Measurements from ENCODE around the gene RFLNA.

The RFLNA gene

DNA sequence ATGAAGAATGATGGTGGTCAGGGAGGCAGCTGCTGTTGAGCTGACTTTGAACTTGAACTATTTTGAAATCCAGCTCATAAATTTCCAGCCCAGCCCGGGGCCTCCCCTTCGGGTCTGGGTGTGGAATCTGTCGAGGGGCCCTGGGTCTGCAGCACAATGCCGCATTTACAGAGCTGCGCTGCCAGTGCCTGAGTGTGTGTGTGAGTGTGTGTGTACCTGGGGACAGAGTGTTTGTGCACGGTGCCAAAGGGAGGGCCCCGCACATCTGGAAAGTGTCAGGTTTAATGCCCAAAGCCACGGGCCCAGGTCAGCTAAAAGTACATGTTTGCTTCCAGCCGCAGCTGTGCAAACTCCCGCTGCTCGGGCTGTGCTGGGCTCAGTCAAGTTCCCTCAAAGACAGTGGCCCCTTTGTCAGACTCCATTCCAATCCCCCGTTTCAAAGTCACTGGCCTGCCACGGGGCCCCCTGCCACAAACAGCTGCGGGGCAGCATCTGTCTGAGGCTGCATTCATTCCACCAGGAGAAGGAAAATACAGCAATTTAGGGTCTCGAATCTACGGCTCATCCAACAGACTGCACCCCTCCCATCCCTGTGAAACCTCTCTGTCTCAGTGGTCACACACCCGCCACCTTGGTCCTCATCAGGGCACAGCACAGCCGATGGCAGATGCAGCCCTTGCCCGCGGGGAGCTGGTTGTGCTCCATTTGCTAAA lies 16.3 kb upstream of the RFLNA start:
- DNase-seq: no peak
- no peak overlapping the region for H3K27ac ChIP-seq
- TF ChIP-seq, protein P1, sequence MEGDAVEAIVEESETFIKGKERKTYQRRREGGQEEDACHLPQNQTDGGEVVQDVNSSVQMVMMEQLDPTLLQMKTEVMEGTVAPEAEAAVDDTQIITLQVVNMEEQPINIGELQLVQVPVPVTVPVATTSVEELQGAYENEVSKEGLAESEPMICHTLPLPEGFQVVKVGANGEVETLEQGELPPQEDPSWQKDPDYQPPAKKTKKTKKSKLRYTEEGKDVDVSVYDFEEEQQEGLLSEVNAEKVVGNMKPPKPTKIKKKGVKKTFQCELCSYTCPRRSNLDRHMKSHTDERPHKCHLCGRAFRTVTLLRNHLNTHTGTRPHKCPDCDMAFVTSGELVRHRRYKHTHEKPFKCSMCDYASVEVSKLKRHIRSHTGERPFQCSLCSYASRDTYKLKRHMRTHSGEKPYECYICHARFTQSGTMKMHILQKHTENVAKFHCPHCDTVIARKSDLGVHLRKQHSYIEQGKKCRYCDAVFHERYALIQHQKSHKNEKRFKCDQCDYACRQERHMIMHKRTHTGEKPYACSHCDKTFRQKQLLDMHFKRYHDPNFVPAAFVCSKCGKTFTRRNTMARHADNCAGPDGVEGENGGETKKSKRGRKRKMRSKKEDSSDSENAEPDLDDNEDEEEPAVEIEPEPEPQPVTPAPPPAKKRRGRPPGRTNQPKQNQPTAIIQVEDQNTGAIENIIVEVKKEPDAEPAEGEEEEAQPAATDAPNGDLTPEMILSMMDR (IDR thresholded peaks at IDR 0.05; ENCODE audit: low read depth, low read length): no peak
- no peaks in the 10 kb centered on the region; the same call in 1 of the 2 replicates for H3K36me3 ChIP-seq
- H3K27me3 ChIP-seq (ENCODE audit: insufficient read depth, low read depth, severe bottlenecking): no peaks in the 10 kb centered on the region
- H3K4me3 ChIP-seq (ENCODE audit: low read depth, low read length): no peak overlapping the region
- peaks cover 11% of the 10 kb centered on the region for H3K9me3 ChIP-seq (ENCODE audit: severe bottlenecking)

DNA sequence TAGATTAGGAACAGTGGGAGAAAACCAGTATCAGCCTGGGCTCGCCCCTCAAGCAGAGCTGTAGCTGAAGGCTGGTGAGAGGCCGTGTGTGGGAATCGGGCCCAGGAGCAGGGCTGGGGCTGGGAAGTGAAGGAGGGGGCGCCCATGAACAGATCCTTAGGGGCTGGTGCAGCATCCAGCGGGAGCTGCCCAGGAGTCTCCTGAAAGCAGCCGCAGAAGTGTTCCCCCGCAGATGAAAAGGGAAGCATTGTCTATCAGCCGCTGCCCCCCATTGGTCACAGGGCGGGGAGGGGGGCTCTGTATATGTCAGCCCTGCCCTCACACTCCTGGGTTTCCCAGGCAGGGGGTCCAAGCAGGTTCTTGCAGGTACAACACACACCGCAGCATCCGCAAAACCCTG lies 15.6 kb upstream of the RFLNA start:
- no peak for DNase-seq
- Histone ChIP-seq H3K9me3 (ENCODE audit: severe bottlenecking) (peaks cover 7% of the 10 kb centered on the region), H3K27me3 (ENCODE audit: insufficient read depth, low read depth, severe bottlenecking) (no peaks in the 10 kb centered on the region), H3K27ac (no peak overlapping the region), H3K36me3 (no peaks in the 10 kb centered on the region; the same call in 1 of the 2 replicates), H3K4me3 (ENCODE audit: low read depth, low read length) (no peak overlapping the region)
- TF ChIP-seq, protein P1 (IDR thresholded peaks at IDR 0.05; ENCODE audit: low read depth, low read length): no peak

DNA sequence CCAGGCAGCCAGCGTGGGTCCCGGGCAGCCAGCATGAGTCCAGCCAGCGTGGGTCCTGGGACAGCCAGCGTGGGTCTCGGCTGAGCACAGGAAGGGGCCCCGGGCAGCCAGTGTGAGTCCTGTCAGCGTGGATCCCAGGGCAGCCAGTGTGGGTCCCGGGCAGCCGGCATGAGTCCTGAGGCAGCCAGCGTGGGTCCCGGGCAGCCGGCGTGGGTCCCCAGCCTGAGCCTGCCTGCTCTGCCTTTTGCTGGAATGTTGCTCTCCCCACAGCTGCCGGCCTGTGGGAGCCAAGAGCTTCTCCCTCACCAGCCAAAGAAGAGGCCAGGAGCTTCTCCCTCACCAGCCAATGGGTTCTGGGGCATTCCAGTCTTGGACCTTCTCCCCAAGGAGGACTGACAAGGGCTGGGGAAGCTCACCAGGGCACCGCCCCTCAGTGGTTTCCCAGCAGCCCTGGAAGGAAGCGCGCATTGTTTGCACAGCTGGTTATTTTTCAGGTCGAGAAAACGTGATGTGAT lies 15.0 kb upstream of the RFLNA start:
- no peak for DNase-seq
- H3K9me3 ChIP-seq (ENCODE audit: severe bottlenecking): peaks cover 8% of the 10 kb centered on the region
- H3K4me3 ChIP-seq (ENCODE audit: low read depth, low read length): no peak overlapping the region
- TF ChIP-seq, protein P1 (IDR thresholded peaks at IDR 0.05; ENCODE audit: low read depth, low read length): no peak
- no peak overlapping the region for H3K27ac ChIP-seq
- H3K36me3 ChIP-seq: no peaks in the 10 kb centered on the region; the same call in 1 of the 2 replicates
- H3K27me3 ChIP-seq (ENCODE audit: insufficient read depth, low read depth, severe bottlenecking): no peaks in the 10 kb centered on the region

DNA sequence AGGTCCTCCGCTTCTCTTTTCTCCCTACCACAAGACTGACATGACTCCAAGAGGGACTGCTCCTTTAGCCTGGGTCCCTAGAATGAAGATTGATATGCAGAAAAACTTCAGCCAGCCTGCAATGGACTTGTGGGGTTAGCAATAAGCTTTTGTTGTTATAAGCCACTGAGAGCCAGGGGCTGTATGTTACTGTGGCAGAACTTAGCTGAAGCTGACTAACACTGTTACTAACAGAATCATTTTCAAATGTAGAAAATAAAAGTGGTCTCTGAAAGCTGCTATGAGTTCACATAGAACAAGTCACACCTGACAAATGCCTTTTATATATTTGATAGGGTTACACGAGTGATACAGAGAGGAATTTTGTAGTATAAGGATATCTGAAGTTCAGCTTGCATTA lies 13.6 kb upstream of the RFLNA start:
- H3K27me3 ChIP-seq (ENCODE audit: insufficient read depth, low read depth, severe bottlenecking): no peaks in the 10 kb centered on the region
- H3K27ac ChIP-seq: no peak overlapping the region
- H3K9me3 ChIP-seq (ENCODE audit: severe bottlenecking): peaks cover 16% of the 10 kb centered on the region
- TF ChIP-seq, protein P1 (IDR thresholded peaks at IDR 0.05; ENCODE audit: low read depth, low read length): no peak
- H3K36me3 ChIP-seq: no peaks in the 10 kb centered on the region; the same call in 1 of the 2 replicates
- no peak for DNase-seq
- no peak overlapping the region for H3K4me3 ChIP-seq (ENCODE audit: low read depth, low read length)

DNA sequence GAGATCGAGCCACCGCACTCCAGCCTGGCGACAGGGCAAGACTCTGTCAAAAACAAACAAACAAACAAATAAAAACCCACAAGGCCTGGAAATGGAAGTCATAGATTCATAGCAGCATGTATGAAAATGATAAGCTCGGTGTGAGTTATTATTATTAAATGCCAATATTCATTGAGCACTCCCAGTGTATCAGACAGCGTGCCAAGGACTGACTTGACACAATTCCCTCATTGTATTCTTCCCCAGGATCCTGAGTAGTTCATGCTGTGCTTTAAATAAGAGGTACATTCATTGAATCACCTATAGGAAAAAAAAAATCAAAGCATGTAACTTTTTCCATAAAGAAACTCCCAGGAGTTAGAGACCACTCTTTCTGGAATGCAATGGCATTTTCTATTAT lies 12.6 kb upstream of the RFLNA start:
- Histone ChIP-seq H3K36me3 (no peaks in the 10 kb centered on the region), H3K9me3 (ENCODE audit: severe bottlenecking) (peaks cover 16% of the 10 kb centered on the region), H3K27me3 (ENCODE audit: insufficient read depth, low read depth, severe bottlenecking) (no peaks in the 10 kb centered on the region), H3K27ac (no peak overlapping the region), H3K4me3 (ENCODE audit: low read depth, low read length) (no peak overlapping the region)
- TF ChIP-seq, protein P1 (IDR thresholded peaks at IDR 0.05; ENCODE audit: low read depth, low read length): no peak
- DNase-seq: no peak

All from WERI-Rb-1 (cell line).